CD4-positive, alpha-beta T cell treated with Interleukin-12 subunit alpha and Interleukin-12 subunit beta, for 1 hour (primary cell): ENCODE results near the gene EXOC4.
"Not testable (repeated sequence)": the region's sequence is repeated elsewhere in the genome, so short reads cannot be mapped to it uniquely, and the experiment has no call there.

Source experiments
- DNase-seq: peaks from one replicate; pipeline ENCODE4 v3.0.0-alpha.2; 2020

The EXOC4 gene

GRCh38 chr7:133584956-133585668, 332.2 kb downstream of the EXOC4 start:
- no peak for DNase-seq

GRCh38 chr7:133586253-133586652, 333.4 kb downstream of the EXOC4 start:
- no peak for DNase-seq

GRCh38 chr7:133587903-133588302, 335.0 kb downstream of the EXOC4 start:
- no peak for DNase-seq

GRCh38 chr7:133590795-133591194, 337.9 kb downstream of the EXOC4 start:
- no peak for DNase-seq

- DNase-seq, result no peak
Measured at GRCh38 chr7:133591704-133592340, 338.9 kb downstream of the EXOC4 start.

GRCh38 chr7:133593561-133593960, 340.7 kb downstream of the EXOC4 start:
- no peak for DNase-seq

- no peak for DNase-seq
Measured at GRCh38 chr7:133601617-133602016, 348.7 kb downstream of the EXOC4 start.

GRCh38 chr7:133602291-133602690, 349.4 kb downstream of the EXOC4 start:
- DNase-seq, result no peak

- DNase-seq, result no peak
Measured at GRCh38 chr7:133606991-133607390, 354.1 kb downstream of the EXOC4 start.

GRCh38 chr7:133609806-133610205, 356.9 kb downstream of the EXOC4 start:
- no peak for DNase-seq

- DNase-seq, result no peak
Measured at GRCh38 chr7:133611955-133612354, 359.1 kb downstream of the EXOC4 start.

GRCh38 chr7:133613250-133613790, 360.4 kb downstream of the EXOC4 start:
- DNase-seq, result no peak

GRCh38 chr7:133614251-133614650, 361.4 kb downstream of the EXOC4 start:
- no peak for DNase-seq

GRCh38 chr7:133618970-133619369, 366.1 kb downstream of the EXOC4 start:
- no peak for DNase-seq

- DNase-seq, result no peak
Measured at GRCh38 chr7:133619491-133619890, 366.6 kb downstream of the EXOC4 start.

GRCh38 chr7:133623721-133624120, 370.8 kb downstream of the EXOC4 start:
- DNase-seq, result no peak

- DNase-seq, result no peak
Measured at GRCh38 chr7:133625046-133625445, 372.2 kb downstream of the EXOC4 start.

- no peak for DNase-seq
Measured at GRCh38 chr7:133629701-133630100, 376.8 kb downstream of the EXOC4 start.

GRCh38 chr7:133633055-133633454, 380.2 kb downstream of the EXOC4 start:
- no peak for DNase-seq

GRCh38 chr7:133635541-133635940, 382.7 kb downstream of the EXOC4 start:
- DNase-seq, result no peak

- DNase-seq, result no peak
Measured at GRCh38 chr7:133638857-133639256, 386.0 kb downstream of the EXOC4 start.

- DNase-seq, result no peak
Measured at GRCh38 chr7:133641436-133641835, 388.6 kb downstream of the EXOC4 start.

- no peak for DNase-seq
Measured at GRCh38 chr7:133642907-133643306, 390.0 kb downstream of the EXOC4 start.

GRCh38 chr7:133643652-133644051, 390.8 kb downstream of the EXOC4 start:
- not testable (repeated sequence) for DNase-seq
